GM23338 (cell line): ENCODE measurements around the gene SFTPD. TPM values are rescaled to one million over a fixed set of nuclear protein-coding genes. Genes with fewer than 3 reads are reported as not detected.

Source experiments
- ATAC-seq: fragments of 200-7000 bp; cut with Tn5 transposase; 3 replicates; pipeline ENCODE4 v1.9.1; 2020
- DNase-seq: peaks from one replicate; pipeline ENCODE4 v3.0.0-alpha.2; 2015; ENCODE audit warnings: low spot score
- H2AFZ ChIP-seq: fragments of 200-600 bp; sonication (generic); 2 replicates; pipeline ENCODE4 v1.8.0; 2016; ENCODE audit warnings: antibody characterized with exemption, mild to moderate bottlenecking, moderate library complexity
- H3F3A ChIP-seq: fragments of 200-600 bp; sonication (generic); replicated peaks from 2 replicates; pipeline ENCODE4 v1.8.0; 2017; ENCODE audit warnings: antibody characterized with exemption, mixed run types, low read depth
- H3K27ac ChIP-seq: fragments of 200-600 bp; sonication (generic); 2 replicates; pipeline ENCODE4 v1.6.1; 2016; ENCODE audit warnings: low read depth
- H3K27me3 ChIP-seq: fragments of 200-600 bp; sonication (generic); 2 replicates; pipeline ENCODE4 v1.8.0; 2016; ENCODE audit warnings: mild to moderate bottlenecking, mixed run types, moderate library complexity; ENCODE audit not compliant: insufficient read depth
- H3K36me3 ChIP-seq: fragments of 200-600 bp; sonication (generic); 2 replicates; pipeline ENCODE4 v1.8.0; 2016; ENCODE audit warnings: mild to moderate bottlenecking; ENCODE audit not compliant: insufficient read depth
- H3K4me1 ChIP-seq: fragments of 200-600 bp; sonication (generic); 2 replicates; pipeline ENCODE4 v1.8.0; 2016; ENCODE audit warnings: mild to moderate bottlenecking, moderate library complexity; ENCODE audit not compliant: insufficient read depth
- H3K4me2 ChIP-seq: fragments of 200-600 bp; sonication (generic); 2 replicates; pipeline ENCODE4 v1.7.1; 2017; ENCODE audit warnings: mixed run types
- H3K4me3 ChIP-seq: fragments of 200-600 bp; sonication (generic); 2 replicates; pipeline ENCODE4 v1.6.1; 2016; ENCODE audit warnings: mixed run types
- H3K79me2 ChIP-seq: fragments of 200-600 bp; sonication (generic); replicated peaks from 2 replicates; pipeline ENCODE4 v1.8.0; 2017; ENCODE audit warnings: mild to moderate bottlenecking; ENCODE audit not compliant: insufficient read depth
- H3K9me2 ChIP-seq: fragments of 200-600 bp; sonication (generic); 2 replicates; pipeline ENCODE4 v1.8.0; 2017; ENCODE audit not compliant: insufficient read depth
- H4K20me1 ChIP-seq: fragments of 200-600 bp; sonication (generic); replicated peaks from 2 replicates; pipeline ENCODE4 v1.8.0; 2017; ENCODE audit warnings: mild to moderate bottlenecking; ENCODE audit not compliant: insufficient read depth
- H3K27ac Mint-ChIP-seq: 2 replicates; pipeline ENCODE4 v1.8.0; 2020; ENCODE audit warnings: inconsistent platforms, mild to moderate bottlenecking, moderate library complexity, mixed read lengths
- H3K27me3 Mint-ChIP-seq: 3 replicates; pipeline ENCODE4 v1.8.0; 2022; ENCODE audit warnings: low read depth, mild to moderate bottlenecking, moderate library complexity, mixed read lengths, inconsistent platforms; ENCODE audit not compliant: insufficient read depth, poor library complexity
- H3K36me3 Mint-ChIP-seq: 3 replicates; pipeline ENCODE4 v1.8.0; 2021; ENCODE audit warnings: low read depth, mild to moderate bottlenecking, inconsistent platforms, moderate library complexity, mixed read lengths
- H3K4me1 Mint-ChIP-seq: 3 replicates; pipeline ENCODE4 v1.8.0; 2020; ENCODE audit warnings: mild to moderate bottlenecking, inconsistent platforms, mixed read lengths
- H3K4me3 Mint-ChIP-seq: 3 replicates; pipeline ENCODE4 v1.8.0; 2021; ENCODE audit warnings: moderate library complexity, mild to moderate bottlenecking, inconsistent platforms, mixed read lengths
- H3K9me3 Mint-ChIP-seq: 3 replicates; pipeline ENCODE4 v1.8.0; 2020; ENCODE audit warnings: moderate library complexity, mild to moderate bottlenecking, inconsistent platforms, mixed read lengths
- CREB1 ChIP-seq: fragments of 250-450 bp; sonication (Bioruptor Pico); IDR thresholded peaks from 2 replicates; pipeline ENCODE4 v1.5.0; 2020; ENCODE audit warnings: low read depth, mild to moderate bottlenecking, moderate library complexity
- EZH2 ChIP-seq: fragments of 200-600 bp; sonication (generic); IDR thresholded peaks from one replicate; pipeline ENCODE4 v1.8.0; 2017; ENCODE audit warnings: antibody characterized with exemption, mild to moderate bottlenecking, low read depth; ENCODE audit not compliant: unreplicated experiment
- NANOG ChIP-seq: IDR thresholded peaks from 2 replicates; pipeline ENCODE4 v1.6.1; 2016; ENCODE audit warnings: antibody characterized with exemption, borderline replicate concordance
- STAT1 ChIP-seq: IDR thresholded peaks from one replicate; pipeline ENCODE4 v1.6.1; 2016; ENCODE audit warnings: antibody characterized with exemption; ENCODE audit not compliant: unreplicated experiment
- ZNF331 ChIP-seq: fragments of 250-450 bp; sonication (Bioruptor Pico); IDR thresholded peaks from 2 replicates; pipeline ENCODE4 v1.5.0; 2020; ENCODE audit warnings: low read depth, mild to moderate bottlenecking, moderate library complexity
- polyA plus RNA-seq: library from polyadenylated mRNA; unstranded; fragments of >200 nt; fragmentation: Nextera tagmentation; extraction: Ambion mirVana; gene quantifications from 2 replicates; pipeline ENCODE4 v1.2.1, GENCODE V29; 2016
- total RNA-seq: library from RNA; depleted of rRNA; stranded (reverse); fragments of >200 nt; shearing (Covaris generic); gene quantifications from 2 replicates; pipeline ENCODE4 v1.2.3, GENCODE V29; 2014
- TF ChIP-seq, protein P1 (sequence below): IDR thresholded peaks from one replicate; pipeline ENCODE4 v1.6.1; 2018; ENCODE audit warnings: antibody characterized with exemption; ENCODE audit not compliant: unreplicated experiment
- TF ChIP-seq, protein P2 (sequence below): fragments of 250-450 bp; sonication (Bioruptor Pico); IDR thresholded peaks from 2 replicates; pipeline ENCODE4 v1.5.0; 2020; ENCODE audit warnings: mild to moderate bottlenecking, moderate library complexity

The SFTPD gene
- total and polyA plus RNA-seq, 2 experiments from 2014 or later, result not detected

DNA sequence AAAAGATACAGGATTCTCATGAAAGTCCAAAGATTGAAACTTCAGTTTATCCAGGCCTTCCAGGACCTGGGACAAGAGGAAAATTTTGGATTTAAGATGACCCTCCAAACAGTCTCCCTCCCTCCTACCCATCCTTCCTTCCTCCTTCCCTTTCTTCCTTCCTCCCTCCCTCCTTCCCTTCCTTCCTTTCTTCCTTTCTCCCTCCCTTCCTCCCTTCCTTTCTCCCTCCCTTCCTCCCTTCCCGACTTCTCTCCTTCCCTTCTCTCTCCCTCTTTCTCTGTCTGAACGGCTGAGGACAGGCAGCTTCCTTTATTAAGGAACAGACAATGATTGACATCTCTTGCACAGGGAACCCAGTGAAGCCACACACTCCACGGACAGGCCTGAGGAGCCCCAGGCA, 23.3 kb downstream of the SFTPD start:
- peaks cover 14% of the 10 kb centered on the region for H3K9me3 Mint-ChIP-seq
- H3K36me3 ChIP-seq, result no peaks in the 10 kb centered on the region
- DNase-seq (no peak), ATAC-seq (no peak)
- H4K20me1 ChIP-seq, result no peaks in the 10 kb centered on the region
- no peaks in the 10 kb centered on the region for H3K79me2 ChIP-seq
- peaks cover 10% of the 10 kb centered on the region; the same call in 1 of the 2 replicates for H3K27me3 ChIP-seq
- no peak overlapping the region for H2AFZ ChIP-seq
- TF ChIP-seq, protein P1, sequence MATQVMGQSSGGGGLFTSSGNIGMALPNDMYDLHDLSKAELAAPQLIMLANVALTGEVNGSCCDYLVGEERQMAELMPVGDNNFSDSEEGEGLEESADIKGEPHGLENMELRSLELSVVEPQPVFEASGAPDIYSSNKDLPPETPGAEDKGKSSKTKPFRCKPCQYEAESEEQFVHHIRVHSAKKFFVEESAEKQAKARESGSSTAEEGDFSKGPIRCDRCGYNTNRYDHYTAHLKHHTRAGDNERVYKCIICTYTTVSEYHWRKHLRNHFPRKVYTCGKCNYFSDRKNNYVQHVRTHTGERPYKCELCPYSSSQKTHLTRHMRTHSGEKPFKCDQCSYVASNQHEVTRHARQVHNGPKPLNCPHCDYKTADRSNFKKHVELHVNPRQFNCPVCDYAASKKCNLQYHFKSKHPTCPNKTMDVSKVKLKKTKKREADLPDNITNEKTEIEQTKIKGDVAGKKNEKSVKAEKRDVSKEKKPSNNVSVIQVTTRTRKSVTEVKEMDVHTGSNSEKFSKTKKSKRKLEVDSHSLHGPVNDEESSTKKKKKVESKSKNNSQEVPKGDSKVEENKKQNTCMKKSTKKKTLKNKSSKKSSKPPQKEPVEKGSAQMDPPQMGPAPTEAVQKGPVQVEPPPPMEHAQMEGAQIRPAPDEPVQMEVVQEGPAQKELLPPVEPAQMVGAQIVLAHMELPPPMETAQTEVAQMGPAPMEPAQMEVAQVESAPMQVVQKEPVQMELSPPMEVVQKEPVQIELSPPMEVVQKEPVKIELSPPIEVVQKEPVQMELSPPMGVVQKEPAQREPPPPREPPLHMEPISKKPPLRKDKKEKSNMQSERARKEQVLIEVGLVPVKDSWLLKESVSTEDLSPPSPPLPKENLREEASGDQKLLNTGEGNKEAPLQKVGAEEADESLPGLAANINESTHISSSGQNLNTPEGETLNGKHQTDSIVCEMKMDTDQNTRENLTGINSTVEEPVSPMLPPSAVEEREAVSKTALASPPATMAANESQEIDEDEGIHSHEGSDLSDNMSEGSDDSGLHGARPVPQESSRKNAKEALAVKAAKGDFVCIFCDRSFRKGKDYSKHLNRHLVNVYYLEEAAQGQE, result no peak
- TF ChIP-seq EZH2 (no peak), CREB1 (CRISPR knock-in tag) (no peak), NANOG (no peak), ZNF331 (CRISPR knock-in tag) (no peak), STAT1 (no peak)
- TF ChIP-seq, protein P2, sequence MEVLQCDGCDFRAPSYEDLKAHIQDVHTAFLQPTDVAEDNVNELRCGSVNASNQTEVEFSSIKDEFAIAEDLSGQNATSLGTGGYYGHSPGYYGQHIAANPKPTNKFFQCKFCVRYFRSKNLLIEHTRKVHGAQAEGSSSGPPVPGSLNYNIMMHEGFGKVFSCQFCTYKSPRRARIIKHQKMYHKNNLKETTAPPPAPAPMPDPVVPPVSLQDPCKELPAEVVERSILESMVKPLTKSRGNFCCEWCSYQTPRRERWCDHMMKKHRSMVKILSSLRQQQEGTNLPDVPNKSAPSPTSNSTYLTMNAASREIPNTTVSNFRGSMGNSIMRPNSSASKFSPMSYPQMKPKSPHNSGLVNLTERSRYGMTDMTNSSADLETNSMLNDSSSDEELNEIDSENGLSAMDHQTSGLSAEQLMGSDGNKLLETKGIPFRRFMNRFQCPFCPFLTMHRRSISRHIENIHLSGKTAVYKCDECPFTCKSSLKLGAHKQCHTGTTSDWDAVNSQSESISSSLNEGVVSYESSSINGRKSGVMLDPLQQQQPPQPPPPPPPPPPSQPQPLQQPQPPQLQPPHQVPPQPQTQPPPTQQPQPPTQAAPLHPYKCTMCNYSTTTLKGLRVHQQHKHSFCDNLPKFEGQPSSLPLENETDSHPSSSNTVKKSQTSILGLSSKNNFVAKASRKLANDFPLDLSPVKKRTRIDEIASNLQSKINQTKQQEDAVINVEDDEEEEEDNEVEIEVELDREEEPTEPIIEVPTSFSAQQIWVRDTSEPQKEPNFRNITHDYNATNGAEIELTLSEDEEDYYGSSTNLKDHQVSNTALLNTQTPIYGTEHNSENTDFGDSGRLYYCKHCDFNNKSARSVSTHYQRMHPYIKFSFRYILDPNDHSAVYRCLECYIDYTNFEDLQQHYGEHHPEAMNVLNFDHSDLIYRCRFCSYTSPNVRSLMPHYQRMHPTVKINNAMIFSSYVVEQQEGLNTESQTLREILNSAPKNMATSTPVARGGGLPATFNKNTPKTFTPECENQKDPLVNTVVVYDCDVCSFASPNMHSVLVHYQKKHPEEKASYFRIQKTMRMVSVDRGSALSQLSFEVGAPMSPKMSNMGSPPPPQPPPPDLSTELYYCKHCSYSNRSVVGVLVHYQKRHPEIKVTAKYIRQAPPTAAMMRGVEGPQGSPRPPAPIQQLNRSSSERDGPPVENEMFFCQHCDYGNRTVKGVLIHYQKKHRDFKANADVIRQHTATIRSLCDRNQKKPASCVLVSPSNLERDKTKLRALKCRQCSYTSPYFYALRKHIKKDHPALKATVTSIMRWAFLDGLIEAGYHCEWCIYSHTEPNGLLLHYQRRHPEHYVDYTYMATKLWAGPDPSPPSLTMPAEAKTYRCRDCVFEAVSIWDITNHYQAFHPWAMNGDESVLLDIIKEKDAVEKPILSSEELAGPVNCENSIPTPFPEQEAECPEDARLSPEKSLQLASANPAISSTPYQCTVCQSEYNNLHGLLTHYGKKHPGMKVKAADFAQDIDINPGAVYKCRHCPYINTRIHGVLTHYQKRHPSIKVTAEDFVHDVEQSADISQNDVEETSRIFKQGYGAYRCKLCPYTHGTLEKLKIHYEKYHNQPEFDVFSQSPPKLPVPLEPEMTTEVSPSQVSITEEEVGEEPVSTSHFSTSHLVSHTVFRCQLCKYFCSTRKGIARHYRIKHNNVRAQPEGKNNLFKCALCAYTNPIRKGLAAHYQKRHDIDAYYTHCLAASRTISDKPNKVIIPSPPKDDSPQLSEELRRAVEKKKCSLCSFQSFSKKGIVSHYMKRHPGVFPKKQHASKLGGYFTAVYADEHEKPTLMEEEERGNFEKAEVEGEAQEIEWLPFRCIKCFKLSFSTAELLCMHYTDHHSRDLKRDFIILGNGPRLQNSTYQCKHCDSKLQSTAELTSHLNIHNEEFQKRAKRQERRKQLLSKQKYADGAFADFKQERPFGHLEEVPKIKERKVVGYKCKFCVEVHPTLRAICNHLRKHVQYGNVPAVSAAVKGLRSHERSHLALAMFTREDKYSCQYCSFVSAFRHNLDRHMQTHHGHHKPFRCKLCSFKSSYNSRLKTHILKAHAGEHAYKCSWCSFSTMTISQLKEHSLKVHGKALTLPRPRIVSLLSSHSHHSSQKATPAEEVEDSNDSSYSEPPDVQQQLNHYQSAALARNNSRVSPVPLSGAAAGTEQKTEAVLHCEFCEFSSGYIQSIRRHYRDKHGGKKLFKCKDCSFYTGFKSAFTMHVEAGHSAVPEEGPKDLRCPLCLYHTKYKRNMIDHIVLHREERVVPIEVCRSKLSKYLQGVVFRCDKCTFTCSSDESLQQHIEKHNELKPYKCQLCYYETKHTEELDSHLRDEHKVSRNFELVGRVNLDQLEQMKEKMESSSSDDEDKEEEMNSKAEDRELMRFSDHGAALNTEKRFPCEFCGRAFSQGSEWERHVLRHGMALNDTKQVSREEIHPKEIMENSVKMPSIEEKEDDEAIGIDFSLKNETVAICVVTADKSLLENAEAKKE, result no peak
- H3K9me2 ChIP-seq, result no peaks in the 10 kb centered on the region; the same call in 1 of the 2 replicates
- peaks cover 11% of the 10 kb centered on the region for H3K4me1 Mint-ChIP-seq
- H3F3A ChIP-seq, result no peaks in the 10 kb centered on the region
- H3K4me1 ChIP-seq, result no peaks in the 10 kb centered on the region
- H3K27ac ChIP-seq, result no peak overlapping the region
- no peak overlapping the region for H3K4me3 Mint-ChIP-seq
- no peak overlapping the region for H3K27ac Mint-ChIP-seq
- peaks cover 6% of the 10 kb centered on the region for H3K36me3 Mint-ChIP-seq
- H3K4me3 ChIP-seq, result no peak overlapping the region
- H3K27me3 Mint-ChIP-seq, result peaks cover 15% of the 10 kb centered on the region
- no peak overlapping the region for H3K4me2 ChIP-seq
